HepG2 (cell line): ENCODE measurements around the gene CREG2. TPM values are rescaled to one million over a fixed set of nuclear protein-coding genes. Genes with fewer than 3 reads are reported as not detected.

Experiments
- ATAC-seq: fragments of 200-7000 bp; cut with Tn5 transposase; 3 replicates; pipeline ENCODE4 v1.9.1; 2020; ENCODE audit warnings: mild to moderate bottlenecking, moderate library complexity
- BruUV-seq: library from RNA; stranded (reverse); fragments of 400-500 nt; replicated peaks from 2 replicates; lab custom pipeline; 2021; lab: Mats Ljungman, UMichigan
- CTCF ChIA-PET: fragments of 300-600 bp; formaldehyde crosslinking; extraction: SDS; loops from one replicate; lab custom pipeline; 2021; ENCODE audit warnings: low total read pairs, inconsistent platforms, low intra/inter-chr PET ratio; lab: Yijun Ruan, JAX
- POLR2A ChIA-PET: fragments of 350-600 bp; sonication (Branson Sonifier 250); formaldehyde crosslinking; loops from one replicate; lab custom pipeline; 2020; ENCODE audit warnings: antibody characterized with exemption, inconsistent platforms; lab: Yijun Ruan, JAX
- DNase-seq: peaks from one replicate; pipeline ENCODE4 v3.0.0-alpha.2; 2015; ENCODE audit warnings: low spot score
- FAIRE-seq: peaks from 3 replicates; lab custom pipeline; 2011; peaks lifted over from hg19 to GRCh38; lab: Jason Lieb, UNC
- H2AFZ ChIP-seq: one replicate; pipeline ENCODE4 v1.6.1; 2011; ENCODE audit warnings: low read length, inconsistent platforms
- H3K27ac ChIP-seq: fragments of 300-600 bp; 3 replicates; pipeline ENCODE4 v1.8.0; 2011; ENCODE audit warnings: mixed run types, mild to moderate bottlenecking, mixed read lengths, low read length, inconsistent platforms; ENCODE audit not compliant: insufficient read depth; ENCODE audit errors: extremely low read length
- H3K27me3 ChIP-seq, 2 experiments: fragments of 200-600 bp in 1 of 2; 2 replicates in 1 of 2; 3 replicates in 1 of 2; pipeline versions ENCODE4 v1.6.0 to v1.8.0; 2011; ENCODE audit warnings: low read length in 2 of 2, mild to moderate bottlenecking in 2 of 2, moderate library complexity in 2 of 2, inconsistent platforms in 1 of 2; ENCODE audit not compliant: insufficient read depth in 2 of 2, control insufficient read depth in 1 of 2
- H3K36me3 ChIP-seq, 2 experiments: fragments of 200-600 bp in 1 of 2; replicated peaks in 1 of 2; 2 replicates in 1 of 2; 3 replicates in 1 of 2; pipeline versions ENCODE4 v1.5.1 to v1.8.0; 2011; ENCODE audit warnings: low read length in 2 of 2, inconsistent platforms in 1 of 2; ENCODE audit not compliant: insufficient read depth in 2 of 2, control insufficient read depth in 1 of 2
- H3K4me1 ChIP-seq: 2 replicates; pipeline ENCODE4 v1.5.1; 2012; ENCODE audit warnings: low read length, inconsistent platforms; ENCODE audit not compliant: insufficient read depth
- H3K4me2 ChIP-seq: 2 replicates; pipeline ENCODE4 v1.6.0; 2011; ENCODE audit warnings: low read depth, low read length, inconsistent platforms
- H3K4me3 ChIP-seq, 3 experiments: fragments of 200-600 bp in 1 of 3; sonication (generic), shearing (Covaris generic) in 1 of 3; replicated peaks in 1 of 3; 2 replicates each; pipeline ENCODE4 v1.5.1; 2011 to 2016; ENCODE audit warnings: low read length in 3 of 3, inconsistent platforms in 2 of 3, low read depth in 2 of 3, mild to moderate bottlenecking in 2 of 3, control low read depth in 1 of 3, mixed read lengths in 1 of 3; ENCODE audit not compliant: insufficient read depth in 1 of 3
- H3K79me2 ChIP-seq: one replicate; pipeline ENCODE4 v1.6.1; 2011; ENCODE audit warnings: low read length, inconsistent platforms; ENCODE audit not compliant: insufficient read depth
- H3K9ac ChIP-seq: 2 replicates; pipeline ENCODE4 v1.6.0; 2011; ENCODE audit warnings: mild to moderate bottlenecking, low read depth, low read length, inconsistent platforms; ENCODE audit not compliant: insufficient read depth
- H3K9me3 ChIP-seq: 2 replicates; pipeline ENCODE4 v1.5.1; 2012; ENCODE audit warnings: mild to moderate bottlenecking, low read length
- H4K20me1 ChIP-seq: 2 replicates; pipeline ENCODE4 v1.6.0; 2011; ENCODE audit warnings: inconsistent platforms, mild to moderate bottlenecking, low read length, moderate library complexity; ENCODE audit not compliant: insufficient read depth
- FOXP4 ChIP-seq: sonication (generic); formaldehyde crosslinking; IDR thresholded peaks from 2 replicates; pipeline ENCODE4 v1.4.0; 2020; ENCODE audit warnings: missing genetic modification reagents
- GATA4 ChIP-seq: sonication (generic); IDR thresholded peaks from 2 replicates; pipeline ENCODE4 v1.6.1; 2016; ENCODE audit warnings: antibody characterized with exemption, low read depth, borderline replicate concordance
- MAX ChIP-seq: IDR thresholded peaks from 2 replicates; pipeline ENCODE4 v1.6.1; 2012; ENCODE audit warnings: inconsistent platforms
- MZF1 ChIP-seq: sonication (generic); formaldehyde crosslinking; IDR thresholded peaks from 2 replicates; pipeline ENCODE4 v1.8.1; 2023; ENCODE audit warnings: mild to moderate bottlenecking, missing genetic modification reagents, borderline replicate concordance
- NCOR1 ChIP-seq: fragments of 200-600 bp; sonication (generic); IDR thresholded peaks from 2 replicates; pipeline ENCODE4 v1.7.0; 2017; ENCODE audit warnings: antibody characterized with exemption, low read length, borderline replicate concordance
- PLSCR1 ChIP-seq: sonication (generic); formaldehyde crosslinking; IDR thresholded peaks from 2 replicates; pipeline ENCODE4 v1.5.0; 2020; ENCODE audit warnings: missing genetic modification reagents, mild to moderate bottlenecking, borderline replicate concordance
- PRPF4 ChIP-seq: fragments of 200-400 bp; formaldehyde crosslinking; IDR thresholded peaks from 2 replicates; pipeline ENCODE4 v1.6.1; 2016; ENCODE audit warnings: low read length, low read depth; ENCODE audit not compliant: poor library complexity, severe bottlenecking
- SOX6 ChIP-seq, 2 experiments: fragments of 450-650 bp in 1 of 2; sonication (generic) in 1 of 2; formaldehyde crosslinking in 1 of 2; IDR thresholded peaks; 2 replicates each; pipeline versions ENCODE4 v1.4.0 to v1.6.1; 2017 to 2020; ENCODE audit warnings: antibody characterized with exemption in 1 of 2, mild to moderate bottlenecking in 1 of 2, missing genetic modification reagents in 1 of 2
- ZNF619 ChIP-seq: sonication (generic); formaldehyde crosslinking; IDR thresholded peaks from 2 replicates; pipeline ENCODE4 v1.4.0; 2020; ENCODE audit warnings: mild to moderate bottlenecking, missing genetic modification reagents
- WGBS: methylation state at CpG from one replicate; pipeline ENCODE4 v1.1.6; 2017; ENCODE audit warnings: low lambda C conversion rate; 5-methylcytosine and 5-hydroxymethylcytosine counted together
- in situ Hi-C: cut with HindIII; loops from 2 replicates; pipeline ENCODE4 v1.10.0; 2017; ENCODE audit warnings: low pct_unique_long_range_greater_than_20kb; ENCODE audit not compliant: extremely low pct_ligation_motif_present
- intact Hi-C: fragments of 100-400 bp; cut with micrococcal nuclease; formaldehyde crosslinking; loops from one replicate; pipeline ENCODE4 v1.10.0; 2022; ENCODE audit not compliant: unreplicated experiment
- polyA plus RNA-seq, 8 experiments: library from polyadenylated mRNA; depleted of rRNA in 3 of 8; stranded (reverse) in 7 of 8; unstranded in 1 of 8; fragments of >200 nt; fragmentation: Illumina TruSeq in 4 of 8; extraction: Trizol in 4 of 8; gene quantifications; 2 replicates each; pipeline versions ENCODE4 v1.2.1 to v1.2.3, GENCODE V29; 2011 to 2016; ENCODE audit warnings: low read depth in 4 of 8, missing spikeins in 1 of 8, mixed read lengths in 1 of 8; ENCODE audit not compliant: insufficient read depth in 1 of 8
- total RNA-seq, 5 experiments: library from RNA; depleted of rRNA; stranded (reverse); fragments of >200 nt; fragmentation: Illumina TruSeq; extraction: Trizol; gene quantifications; 2 replicates each; pipeline ENCODE4 v1.2.3, GENCODE V29; 2016; ENCODE audit warnings: low read depth in 1 of 5
- TF ChIP-seq, protein P1 (sequence below): sonication (generic); formaldehyde crosslinking; IDR thresholded peaks from 2 replicates; pipeline ENCODE4 v1.4.0; 2020; ENCODE audit warnings: missing genetic modification reagents
- TF ChIP-seq, protein P2 (sequence below): fragments of 450-650 bp; IDR thresholded peaks from 2 replicates; pipeline ENCODE4 v1.6.1; 2017

The CREG2 gene
- total and polyA plus RNA-seq, 2 of the 13 experiments (the other 11 are each of a cell fraction or from before 2014, with no cell fraction given): 0.18 to 0.26 TPM

GRCh38 chr2:101401326-101401665, 14.0 kb upstream of the CREG2 start:
- POLR2A ChIA-PET: no interaction called here
- WGBS: 70% methylated on average over 8 of the region's 8 CpGs
- intact Hi-C loops: no loop called here
- no peak for TF ChIP-seq GATA4
- TF ChIP-seq MZF1: no peak
- TF ChIP-seq MAX: no peak
- no peak for TF ChIP-seq NCOR1
- TF ChIP-seq PRPF4: no peak
- no peak for TF ChIP-seq ZNF619 (CRISPR knock-in tag)
- TF ChIP-seq SOX6 (IDR thresholded peaks at IDR 0.05): no peak
- no peak for TF ChIP-seq SOX6 (CRISPR knock-in tag; IDR thresholded peaks at IDR 0.05)
- no peak for TF ChIP-seq PLSCR1 (CRISPR knock-in tag)
- TF ChIP-seq, protein P1, sequence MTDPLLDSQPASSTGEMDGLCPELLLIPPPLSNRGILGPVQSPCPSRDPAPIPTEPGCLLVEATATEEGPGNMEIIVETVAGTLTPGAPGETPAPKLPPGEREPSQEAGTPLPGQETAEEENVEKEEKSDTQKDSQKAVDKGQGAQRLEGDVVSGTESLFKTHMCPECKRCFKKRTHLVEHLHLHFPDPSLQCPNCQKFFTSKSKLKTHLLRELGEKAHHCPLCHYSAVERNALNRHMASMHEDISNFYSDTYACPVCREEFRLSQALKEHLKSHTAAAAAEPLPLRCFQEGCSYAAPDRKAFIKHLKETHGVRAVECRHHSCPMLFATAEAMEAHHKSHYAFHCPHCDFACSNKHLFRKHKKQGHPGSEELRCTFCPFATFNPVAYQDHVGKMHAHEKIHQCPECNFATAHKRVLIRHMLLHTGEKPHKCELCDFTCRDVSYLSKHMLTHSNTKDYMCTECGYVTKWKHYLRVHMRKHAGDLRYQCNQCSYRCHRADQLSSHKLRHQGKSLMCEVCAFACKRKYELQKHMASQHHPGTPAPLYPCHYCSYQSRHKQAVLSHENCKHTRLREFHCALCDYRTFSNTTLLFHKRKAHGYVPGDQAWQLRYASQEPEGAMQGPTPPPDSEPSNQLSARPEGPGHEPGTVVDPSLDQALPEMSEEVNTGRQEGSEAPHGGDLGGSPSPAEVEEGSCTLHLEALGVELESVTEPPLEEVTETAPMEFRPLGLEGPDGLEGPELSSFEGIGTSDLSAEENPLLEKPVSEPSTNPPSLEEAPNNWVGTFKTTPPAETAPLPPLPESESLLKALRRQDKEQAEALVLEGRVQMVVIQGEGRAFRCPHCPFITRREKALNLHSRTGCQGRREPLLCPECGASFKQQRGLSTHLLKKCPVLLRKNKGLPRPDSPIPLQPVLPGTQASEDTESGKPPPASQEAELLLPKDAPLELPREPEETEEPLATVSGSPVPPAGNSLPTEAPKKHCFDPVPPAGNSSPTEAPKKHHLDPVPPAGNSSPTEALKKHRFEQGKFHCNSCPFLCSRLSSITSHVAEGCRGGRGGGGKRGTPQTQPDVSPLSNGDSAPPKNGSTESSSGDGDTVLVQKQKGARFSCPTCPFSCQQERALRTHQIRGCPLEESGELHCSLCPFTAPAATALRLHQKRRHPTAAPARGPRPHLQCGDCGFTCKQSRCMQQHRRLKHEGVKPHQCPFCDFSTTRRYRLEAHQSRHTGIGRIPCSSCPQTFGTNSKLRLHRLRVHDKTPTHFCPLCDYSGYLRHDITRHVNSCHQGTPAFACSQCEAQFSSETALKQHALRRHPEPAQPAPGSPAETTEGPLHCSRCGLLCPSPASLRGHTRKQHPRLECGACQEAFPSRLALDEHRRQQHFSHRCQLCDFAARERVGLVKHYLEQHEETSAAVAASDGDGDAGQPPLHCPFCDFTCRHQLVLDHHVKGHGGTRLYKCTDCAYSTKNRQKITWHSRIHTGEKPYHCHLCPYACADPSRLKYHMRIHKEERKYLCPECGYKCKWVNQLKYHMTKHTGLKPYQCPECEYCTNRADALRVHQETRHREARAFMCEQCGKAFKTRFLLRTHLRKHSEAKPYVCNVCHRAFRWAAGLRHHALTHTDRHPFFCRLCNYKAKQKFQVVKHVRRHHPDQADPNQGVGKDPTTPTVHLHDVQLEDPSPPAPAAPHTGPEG (CRISPR knock-in tag): no peak
- TF ChIP-seq, protein P2, sequence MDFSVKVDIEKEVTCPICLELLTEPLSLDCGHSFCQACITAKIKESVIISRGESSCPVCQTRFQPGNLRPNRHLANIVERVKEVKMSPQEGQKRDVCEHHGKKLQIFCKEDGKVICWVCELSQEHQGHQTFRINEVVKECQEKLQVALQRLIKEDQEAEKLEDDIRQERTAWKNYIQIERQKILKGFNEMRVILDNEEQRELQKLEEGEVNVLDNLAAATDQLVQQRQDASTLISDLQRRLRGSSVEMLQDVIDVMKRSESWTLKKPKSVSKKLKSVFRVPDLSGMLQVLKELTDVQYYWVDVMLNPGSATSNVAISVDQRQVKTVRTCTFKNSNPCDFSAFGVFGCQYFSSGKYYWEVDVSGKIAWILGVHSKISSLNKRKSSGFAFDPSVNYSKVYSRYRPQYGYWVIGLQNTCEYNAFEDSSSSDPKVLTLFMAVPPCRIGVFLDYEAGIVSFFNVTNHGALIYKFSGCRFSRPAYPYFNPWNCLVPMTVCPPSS: no peak
- TF ChIP-seq FOXP4: no peak

More at GRCh38 chr2:101401326-101401665, 14.0 kb upstream of the CREG2 start:
- no peak for FAIRE-seq
- H3K4me3 ChIP-seq: no peak overlapping the region
- no peak for ATAC-seq
- H3K27ac ChIP-seq: no peak overlapping the region
- no peaks in the 10 kb centered on the region for H3K36me3 ChIP-seq
- H3K4me1 ChIP-seq: peaks cover 6% of the 10 kb centered on the region; the same call in 1 of the 2 replicates
- no peak overlapping the region for H3K4me2 ChIP-seq
- no peak for DNase-seq
- BruUV-seq: no TSS peak
- H3K9me3 ChIP-seq: no peaks in the 10 kb centered on the region
- H2AFZ ChIP-seq: no peak overlapping the region
- H3K27me3 ChIP-seq: peaks cover 1 to 68% of the 10 kb centered on the region in 2 experiments; a peak in 4 of 5 replicates
- H4K20me1 ChIP-seq: no peaks in the 10 kb centered on the region
- CTCF ChIA-PET: no interaction called here
- no peak overlapping the region for H3K9ac ChIP-seq
- no peaks in the 10 kb centered on the region for H3K79me2 ChIP-seq
- in situ Hi-C loops: no loop called here
